ENCODE measurements around the gene SAMD3.

DNA sequence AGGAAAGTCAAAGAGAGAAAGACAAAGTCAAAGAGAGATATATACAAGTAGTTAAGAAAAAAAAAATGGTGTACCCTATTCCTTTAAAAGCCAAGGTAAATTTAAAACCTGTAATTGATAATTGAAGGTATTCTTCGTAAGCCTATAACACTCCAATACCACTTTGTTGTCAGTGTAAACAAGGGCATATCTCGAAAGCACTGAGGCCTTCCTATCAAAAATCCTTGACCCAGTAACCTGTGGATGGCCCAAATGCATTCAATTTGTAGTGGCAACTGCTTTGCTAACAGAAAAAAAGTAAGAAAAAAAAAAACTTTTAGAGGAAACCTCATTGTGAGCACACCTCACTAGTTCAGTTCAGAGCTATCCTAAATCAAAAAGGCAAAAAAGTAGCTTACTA lies 39.3 kb upstream of the SAMD3 start:
- TF ChIP-seq, protein P1, sequence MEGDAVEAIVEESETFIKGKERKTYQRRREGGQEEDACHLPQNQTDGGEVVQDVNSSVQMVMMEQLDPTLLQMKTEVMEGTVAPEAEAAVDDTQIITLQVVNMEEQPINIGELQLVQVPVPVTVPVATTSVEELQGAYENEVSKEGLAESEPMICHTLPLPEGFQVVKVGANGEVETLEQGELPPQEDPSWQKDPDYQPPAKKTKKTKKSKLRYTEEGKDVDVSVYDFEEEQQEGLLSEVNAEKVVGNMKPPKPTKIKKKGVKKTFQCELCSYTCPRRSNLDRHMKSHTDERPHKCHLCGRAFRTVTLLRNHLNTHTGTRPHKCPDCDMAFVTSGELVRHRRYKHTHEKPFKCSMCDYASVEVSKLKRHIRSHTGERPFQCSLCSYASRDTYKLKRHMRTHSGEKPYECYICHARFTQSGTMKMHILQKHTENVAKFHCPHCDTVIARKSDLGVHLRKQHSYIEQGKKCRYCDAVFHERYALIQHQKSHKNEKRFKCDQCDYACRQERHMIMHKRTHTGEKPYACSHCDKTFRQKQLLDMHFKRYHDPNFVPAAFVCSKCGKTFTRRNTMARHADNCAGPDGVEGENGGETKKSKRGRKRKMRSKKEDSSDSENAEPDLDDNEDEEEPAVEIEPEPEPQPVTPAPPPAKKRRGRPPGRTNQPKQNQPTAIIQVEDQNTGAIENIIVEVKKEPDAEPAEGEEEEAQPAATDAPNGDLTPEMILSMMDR (IDR thresholded peaks at IDR 0.05), result no peak
- TF ChIP-seq POLR2A (IDR thresholded peaks at IDR 0.05), result no peak
